GM10248 (cell line): Measurements from ENCODE around the gene PPP1R2B.

Experiments
- CTCF ChIA-PET: fragments of 300-600 bp; sonication (Branson Sonifier 250); formaldehyde crosslinking; extraction: SDS; loops from one replicate; lab custom pipeline; 2021; ENCODE audit warnings: antibody characterized with exemption; lab: Yijun Ruan, JAX
- POLR2A ChIA-PET: fragments of 350-650 bp; sonication (Branson Sonifier 250); formaldehyde crosslinking; extraction: SDS; loops from one replicate; lab custom pipeline; 2020; ENCODE audit warnings: antibody characterized with exemption; lab: Yijun Ruan, JAX
- DNase-seq: peaks from one replicate; pipeline ENCODE4 v3.0.0; 2012; ENCODE audit errors: extremely low spot score
- CTCF ChIP-seq: IDR thresholded peaks from 2 replicates; pipeline ENCODE4 v1.5.1; 2012; ENCODE audit warnings: mild to moderate bottlenecking, low read depth; ENCODE audit errors: extremely low read depth, missing control alignments, control extremely low read depth

PPP1R2B gene

DNA sequence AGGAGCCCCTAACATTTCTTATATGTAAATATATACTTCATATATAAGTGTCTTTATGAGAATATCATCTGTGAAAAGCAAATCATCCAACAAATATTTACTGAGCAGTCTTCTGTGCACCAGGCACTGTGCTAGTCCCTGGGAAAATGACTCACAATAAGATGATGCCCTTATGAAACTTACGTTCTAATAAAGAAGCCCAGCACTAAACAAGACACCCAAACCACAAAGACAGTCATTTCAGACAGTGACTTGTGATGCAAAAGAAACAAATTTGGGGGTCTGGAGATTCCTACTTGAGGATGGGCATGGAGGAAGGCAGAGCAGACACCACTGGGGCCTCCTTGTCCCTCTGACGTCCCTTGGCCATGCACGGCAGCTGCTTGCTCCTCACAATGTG, 30.6 kb upstream of the PPP1R2B start:
- CTCF ChIA-PET: no interaction called here
- no peak for TF ChIP-seq CTCF

DNA sequence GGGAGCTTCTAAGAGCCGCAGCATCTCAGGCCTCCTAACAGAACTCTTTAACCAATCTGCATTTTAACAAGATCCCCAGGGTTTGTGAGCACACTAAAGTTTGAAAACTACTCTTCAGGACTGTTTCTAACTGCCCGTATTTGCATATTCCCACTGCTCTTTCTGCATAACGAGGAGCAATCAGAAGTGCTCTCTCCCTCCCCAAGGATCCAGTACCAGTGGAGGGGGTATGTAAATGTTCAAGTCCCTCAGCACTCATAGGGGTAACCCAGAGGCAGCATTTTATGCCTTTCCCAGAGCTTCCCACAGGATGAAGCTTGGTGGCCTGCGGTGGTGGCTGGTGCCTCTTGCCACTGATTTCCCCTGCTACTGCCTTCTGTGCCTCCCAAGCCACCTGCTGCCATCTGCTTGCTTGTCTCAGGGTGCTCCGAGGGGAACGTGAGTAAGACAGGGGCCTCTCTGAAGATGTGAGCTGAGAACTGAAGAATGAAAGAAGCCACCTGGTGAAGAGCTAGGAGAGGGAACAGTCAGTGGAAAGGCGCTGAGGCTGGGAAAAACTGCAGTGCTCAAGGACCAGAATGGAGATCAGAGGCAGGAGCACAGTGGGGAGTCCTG, 30.0 kb upstream of the PPP1R2B start:
- ChIA-PET CTCF (interaction anchor here (1.3 kb wide), 1 partner anchor 9 kb away, joined by 3 read pairs; no protein-coding TSS in a partner anchor), POLR2A (no interaction called here)
- no peak for DNase-seq
- no peak for TF ChIP-seq CTCF

More for the DNA sequence above, 30.6 kb upstream of the PPP1R2B start:
- POLR2A ChIA-PET: no interaction called here
- no peak for DNase-seq

DNA sequence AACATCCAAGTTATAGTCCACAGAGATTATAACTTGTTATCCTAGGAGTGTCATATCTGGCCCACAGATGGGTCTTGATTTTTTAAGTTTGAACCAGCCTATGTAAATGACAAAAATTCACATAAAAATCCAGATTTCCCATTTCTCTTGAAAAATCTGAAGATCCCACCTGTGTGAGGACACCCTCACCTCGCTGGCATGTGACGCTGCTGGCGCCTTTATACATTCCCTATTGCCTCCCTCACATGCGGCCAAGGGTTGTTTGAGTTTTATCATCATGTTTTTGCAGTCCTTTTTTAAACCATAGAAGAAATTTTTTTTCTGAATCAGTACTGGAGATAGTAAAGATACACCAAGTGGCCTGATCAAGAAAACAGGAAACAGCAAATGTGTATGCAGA, 25.9 kb upstream of the PPP1R2B start:
- TF ChIP-seq CTCF: no peak
- CTCF ChIA-PET: interaction anchor here (1.1 to 2.1 kb wide), 3 partner anchors 8 to 308 kb away, joined by 3 to 9 read pairs (median 4); no protein-coding TSS in a partner anchor
- POLR2A ChIA-PET: no interaction called here
- DNase-seq: no peak

DNA sequence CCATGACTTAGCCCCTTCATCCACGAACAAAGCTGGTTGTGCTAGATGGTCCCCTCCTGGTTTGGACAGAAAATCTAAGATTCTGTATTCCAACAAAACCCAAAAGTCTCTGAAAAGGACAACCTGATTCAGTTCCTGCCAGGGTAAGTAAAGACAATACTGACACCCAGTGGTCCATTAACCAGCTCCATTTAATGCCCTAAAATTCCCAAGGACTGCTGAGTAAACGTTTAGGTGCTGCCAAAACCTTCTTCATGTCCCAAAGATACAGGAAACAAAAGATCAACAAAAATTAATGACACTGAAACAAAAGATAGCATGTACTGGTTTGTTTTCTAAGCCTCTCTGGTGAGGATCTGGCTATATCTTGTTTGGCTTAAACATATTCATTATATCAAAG, 25.3 kb upstream of the PPP1R2B start:
- ChIA-PET POLR2A (no interaction called here), CTCF (interaction anchor here (1.1 to 2.1 kb wide), 3 partner anchors 9 to 307 kb away, joined by 3 to 9 read pairs (median 4); no protein-coding TSS in a partner anchor)
- peak; percentile 27 for TF ChIP-seq CTCF
- DNase-seq: no peak

DNA sequence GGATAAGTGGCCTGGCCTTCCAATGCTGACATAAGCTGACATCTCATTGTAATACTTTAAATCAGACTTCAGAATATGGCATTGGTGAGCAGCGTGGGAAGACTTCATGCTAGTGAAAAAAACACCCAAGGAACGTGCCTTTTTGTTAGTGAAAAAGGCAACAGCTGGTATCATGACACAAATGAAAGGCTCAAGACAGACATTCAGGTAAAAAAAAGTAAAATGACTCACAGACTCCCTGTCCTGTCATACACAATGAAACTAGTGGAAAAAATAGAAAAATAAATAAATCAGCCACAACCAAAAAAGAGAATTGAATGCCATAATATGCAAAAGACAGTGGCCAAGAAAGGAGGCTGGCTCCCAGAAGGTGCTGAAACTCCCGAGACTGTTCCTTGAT, 24.4 kb upstream of the PPP1R2B start:
- TF ChIP-seq CTCF: no peak
- no peak for DNase-seq
- CTCF ChIA-PET: interaction anchor here (1.9 to 2.1 kb wide), 2 partner anchors 10 to 306 kb away, joined by 4 to 9 read pairs; no protein-coding TSS in a partner anchor
- POLR2A ChIA-PET: no interaction called here

DNA sequence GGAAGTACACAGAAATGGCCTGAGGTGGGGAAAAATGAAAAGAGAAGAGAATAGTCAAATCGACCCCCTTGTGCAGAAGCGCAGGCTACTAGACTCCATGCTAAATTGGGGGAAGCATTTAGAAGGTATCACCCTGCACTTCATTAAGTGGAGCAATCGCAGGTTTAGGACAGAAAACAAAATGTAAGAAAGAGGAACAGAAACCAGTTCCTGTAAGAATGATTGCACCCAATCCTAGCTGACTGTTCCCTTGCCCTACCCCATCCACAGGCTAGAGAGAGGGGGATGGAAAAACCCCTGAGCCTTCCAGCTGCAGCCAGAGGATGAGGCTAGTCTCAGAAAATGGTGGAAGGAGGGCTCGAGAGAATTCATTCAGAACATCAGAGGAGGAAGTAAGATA, 23.9 kb upstream of the PPP1R2B start:
- TF ChIP-seq CTCF: no peak
- ChIA-PET POLR2A (no interaction called here), CTCF (interaction anchor here (1.1 to 1.9 kb wide), 2 partner anchors 10 to 306 kb away, joined by 3 to 4 read pairs; no protein-coding TSS in a partner anchor)
- DNase-seq: peak; percentile 18

DNA sequence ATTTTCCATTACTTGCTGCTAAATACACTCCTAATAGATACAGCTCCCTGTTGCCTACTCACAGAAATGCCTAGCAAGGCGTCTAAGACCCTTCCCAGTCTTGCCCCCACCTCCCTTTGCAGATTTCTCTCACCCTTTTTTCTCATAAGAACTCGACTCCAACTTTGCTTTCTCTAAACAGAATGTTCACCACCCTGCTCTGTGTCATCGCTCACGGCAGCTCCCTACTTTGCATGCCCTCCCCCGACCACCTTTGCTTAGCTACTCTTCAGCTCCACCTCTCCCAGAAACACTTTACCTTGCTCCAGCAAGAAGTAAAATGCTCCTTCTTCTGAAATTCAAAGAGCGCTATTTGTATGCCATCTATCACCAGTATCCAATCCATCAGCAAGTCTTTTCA, 15.2 kb upstream of the PPP1R2B start:
- no peak for DNase-seq
- CTCF ChIA-PET: interaction anchor here (1.5 kb wide), 1 partner anchor 297 kb away, joined by 4 read pairs; no protein-coding TSS in a partner anchor
- no peak for TF ChIP-seq CTCF
- POLR2A ChIA-PET: no interaction called here
